Esophagus muscularis mucosa (tissue), 4 donors: ENCODE measurements around the gene CYTH3. TPM values are rescaled to one million over a fixed set of nuclear protein-coding genes. Genes with fewer than 3 reads are reported as not detected.

Experiments used
- DNase-seq: peaks from one replicate; pipeline ENCODE4 v3.0.0-alpha.2; 2017; ENCODE audit errors: extremely low spot score
- H3K27ac ChIP-seq, 4 donors: fragments of 200-600 bp; sonication (generic); replicated peaks in 1 of 4; 1 replicate in 3 of 4; 2 replicates in 1 of 4; pipeline ENCODE4 v1.5.1; 2016 to 2019; ENCODE audit warnings: mild to moderate bottlenecking in 1 of 4
- H3K27me3 ChIP-seq, 4 donors: fragments of 200-600 bp; sonication (generic); one replicate each; pipeline versions ENCODE4 v1.5.1 to v1.6.0; 2016 to 2019
- H3K36me3 ChIP-seq, 4 donors: fragments of 200-600 bp; sonication (generic); one replicate each; pipeline ENCODE4 v1.5.1; 2016 to 2019
- H3K4me1 ChIP-seq, 4 donors: fragments of 200-600 bp; sonication (generic); one replicate each; pipeline ENCODE4 v1.5.1; 2016 to 2019
- H3K4me3 ChIP-seq, 4 donors: fragments of 200-600 bp; sonication (generic); 1 replicate in 2 of 4; 2 replicates in 2 of 4; pipeline ENCODE4 v1.5.1; 2016 to 2019; ENCODE audit warnings: mild to moderate bottlenecking in 4 of 4, moderate library complexity in 1 of 4
- H3K9me3 ChIP-seq, 4 donors: fragments of 200-600 bp; sonication (generic); 1 replicate in 3 of 4; 2 replicates in 1 of 4; pipeline ENCODE4 v1.5.1; 2016 to 2019
- CTCF ChIP-seq, 3 experiments: fragments of 200-600 bp in 2 of 3; fragments of 450-650 bp in 1 of 3; sonication (generic) in 2 of 3; IDR thresholded peaks; one replicate each; pipeline ENCODE4 v1.5.1; 2017 to 2019; ENCODE audit warnings: antibody characterized with exemption in 3 of 3, mild to moderate bottlenecking in 2 of 3, moderate library complexity in 1 of 3
- EP300 ChIP-seq: sonication (generic); formaldehyde crosslinking; IDR thresholded peaks from one replicate; pipeline ENCODE4 v1.6.1; 2017; ENCODE audit warnings: antibody characterized with exemption
- POLR2A ChIP-seq: fragments of 450-650 bp; IDR thresholded peaks from one replicate; pipeline ENCODE4 v1.6.1; 2017; ENCODE audit warnings: antibody characterized with exemption, moderate library complexity, mild to moderate bottlenecking, low read depth
- POLR2AphosphoS5 ChIP-seq, 2 donors: sonication (generic); formaldehyde crosslinking; IDR thresholded peaks; one replicate each; pipeline ENCODE4 v1.6.1; 2017; ENCODE audit warnings: antibody characterized with exemption in 2 of 2
- WGBS: methylation state at CpG from one replicate; pipeline ENCODE4 v1.1.5; 2018; 5-methylcytosine and 5-hydroxymethylcytosine counted together
- intact Hi-C: fragments of 100-400 bp; cut with DNase I; formaldehyde crosslinking; loops from one replicate; pipeline ENCODE4 v1.15.1; 2023
- total RNA-seq, 4 donors: library from RNA; depleted of rRNA; stranded (reverse); fragments of >200 nt; gene quantifications; one replicate each; pipeline versions ENCODE4 v1.1.0 to v1.2.1, GENCODE V29; 2016

The CYTH3 gene
- total RNA-seq, 4 donors from 2014 or later, result 32.0 to 64.6 (median 50.2) TPM

DNA sequence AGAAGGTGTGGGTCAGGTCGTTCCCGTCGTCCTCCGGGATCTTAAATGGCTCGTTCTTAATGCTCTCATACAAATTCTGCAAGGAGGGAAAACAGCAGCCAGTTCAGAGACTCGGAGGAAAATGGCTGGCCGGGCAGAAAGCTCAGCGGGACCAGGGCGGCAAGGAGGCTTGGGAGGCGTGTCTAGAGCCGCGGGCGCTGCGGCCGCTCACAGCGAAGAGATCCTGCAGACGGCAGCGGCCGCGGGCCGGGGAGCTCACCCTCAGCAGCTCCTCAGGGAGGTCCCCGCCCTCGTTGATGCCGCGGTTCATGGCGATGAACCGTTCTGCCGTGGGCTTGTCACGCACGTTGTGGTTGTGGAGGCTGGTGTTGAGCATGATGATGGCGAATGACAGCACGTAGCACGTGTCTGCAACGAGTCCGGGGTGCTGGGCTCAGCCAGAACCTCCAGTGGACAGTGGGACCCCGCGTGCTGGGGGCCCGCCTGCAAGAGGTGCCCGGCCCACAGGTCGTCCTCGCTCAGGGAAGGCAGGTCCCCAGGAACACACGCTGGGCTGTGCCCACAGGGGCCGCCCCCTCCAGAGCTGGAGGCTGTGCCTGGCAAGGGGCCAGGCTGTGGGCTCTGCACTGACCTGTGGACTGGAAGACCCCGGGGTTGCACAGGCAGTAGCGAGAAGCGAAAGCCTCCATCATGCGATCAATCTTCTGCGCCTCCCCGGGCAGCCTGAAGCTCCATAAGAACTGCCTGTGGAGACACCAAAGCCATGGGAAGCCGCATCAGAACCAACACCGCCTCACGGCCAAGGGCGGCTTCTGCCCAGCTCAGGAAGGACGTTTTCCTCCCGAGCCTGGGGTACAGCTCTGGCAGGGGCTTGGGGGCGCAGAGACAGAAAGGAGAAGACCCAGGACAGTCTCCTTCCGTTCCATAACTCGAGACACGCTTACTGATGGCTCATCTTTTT is 101.6 kb downstream of the CYTH3 start:
- DNase-seq, result no peak
- Histone ChIP-seq H3K27ac (no peak overlapping the region), H3K36me3 (peaks cover 9 to 56% (median 44%) of the 10 kb centered on the region in 4 donors), H3K9me3 (no peaks in the 10 kb centered on the region), H3K4me1 (peaks cover 18 to 38% (median 21%) of the 10 kb centered on the region in 4 donors), H3K27me3 (no peaks in the 10 kb centered on the region), H3K4me3 (peak overlapping the region in 1 of 4 donors; percentile 13)
- no peak for TF ChIP-seq CTCF (IDR thresholded peaks at IDR 0.05)
- no peak for TF ChIP-seq EP300
- no peak for TF ChIP-seq POLR2A
- no peak for TF ChIP-seq POLR2AphosphoS5 (IDR thresholded peaks at IDR 0.05)
- WGBS, result 87% methylated on average over 44 of the region's 59 CpGs
- intact Hi-C loops, result no loop called here

DNA sequence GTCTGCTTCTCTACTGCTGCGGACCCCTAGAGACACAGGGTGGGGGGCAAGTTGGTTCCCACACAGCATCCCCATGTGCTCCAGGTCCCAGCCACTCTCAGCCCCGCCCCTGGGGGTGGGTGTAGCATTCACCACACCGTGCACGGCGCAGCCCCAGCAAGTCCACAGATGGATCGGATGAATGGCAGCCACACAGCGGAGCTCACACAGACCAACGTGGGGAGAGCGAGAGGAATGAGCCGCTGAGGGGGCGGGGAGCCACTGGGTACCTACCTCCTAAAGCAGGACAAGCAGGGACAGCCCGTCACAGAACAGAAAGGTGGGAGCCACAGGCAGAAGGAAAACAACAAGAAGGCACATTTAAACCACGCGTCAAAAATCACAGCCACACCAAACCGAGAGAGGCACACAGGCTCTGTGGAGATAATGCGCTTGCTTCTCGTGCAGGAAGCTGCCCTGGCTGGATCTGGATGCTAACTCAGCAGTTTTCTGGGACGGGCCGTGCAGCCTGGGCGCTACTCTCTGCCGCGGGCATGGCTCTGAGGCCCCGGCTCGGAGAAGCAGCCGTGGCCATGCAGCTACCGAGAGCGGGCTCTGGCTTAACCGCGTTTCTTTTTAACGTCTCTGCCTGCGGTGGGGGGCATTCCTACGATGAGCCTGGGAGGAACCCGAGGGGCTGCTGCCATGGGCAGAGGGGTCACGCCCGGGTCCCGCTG is 102.5 kb downstream of the CYTH3 start:
- TF ChIP-seq POLR2AphosphoS5 (IDR thresholded peaks at IDR 0.05), result no peak
- no peak for TF ChIP-seq CTCF (IDR thresholded peaks at IDR 0.05)
- TF ChIP-seq EP300, result no peak
- no peak for TF ChIP-seq POLR2A
- no peak for DNase-seq
- Histone ChIP-seq H3K9me3 (no peaks in the 10 kb centered on the region), H3K27ac (no peak overlapping the region), H3K4me1 (peaks cover 14 to 31% (median 15%) of the 10 kb centered on the region in 4 donors), H3K36me3 (peaks cover 9 to 65% (median 51%) of the 10 kb centered on the region in 4 donors), H3K4me3 (peak overlapping the region in 1 of 4 donors; percentile 13), H3K27me3 (no peaks in the 10 kb centered on the region)
- WGBS, result 93% methylated on average over 35 of the region's 36 CpGs
- intact Hi-C loops, result no loop called here

DNA sequence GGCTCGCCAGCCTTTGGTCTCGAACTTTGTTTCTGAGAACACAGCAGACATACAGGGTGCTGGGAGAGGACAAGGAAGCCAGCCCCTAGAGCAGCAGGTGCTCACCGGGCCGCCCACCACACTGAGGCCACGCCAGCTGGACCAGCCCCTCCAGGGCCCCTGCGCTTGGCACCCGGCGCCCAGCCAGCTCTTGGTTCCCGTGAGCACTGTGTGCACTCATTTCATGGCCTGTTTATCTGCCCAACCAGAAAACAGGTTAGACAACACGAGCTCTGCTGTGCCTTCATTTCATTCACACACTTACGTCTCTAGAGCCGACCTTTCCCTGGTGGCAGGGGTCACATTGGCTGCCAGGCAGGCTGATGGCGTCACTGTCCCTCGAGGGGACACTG is 104.0 kb downstream of the CYTH3 start:
- Histone ChIP-seq H3K9me3 (no peaks in the 10 kb centered on the region), H3K27ac (no peak overlapping the region), H3K4me1 (peaks cover 12 to 31% (median 15%) of the 10 kb centered on the region in 4 donors), H3K4me3 (no peak overlapping the region), H3K36me3 (peaks cover 12 to 75% (median 56%) of the 10 kb centered on the region in 4 donors), H3K27me3 (no peaks in the 10 kb centered on the region)
- WGBS, result 92% methylated on average over 14 of the region's 14 CpGs
- intact Hi-C loops, result no loop called here
- DNase-seq, result no peak
- TF ChIP-seq CTCF (IDR thresholded peaks at IDR 0.05) (no peak), EP300 (no peak), POLR2AphosphoS5 (IDR thresholded peaks at IDR 0.05) (no peak), POLR2A (no peak)

GRCh38 chr7:6167587-6168476 is 104.6 kb downstream of the CYTH3 start:
- no peaks in the 10 kb centered on the region for H3K9me3 ChIP-seq
- intact Hi-C loops, result no loop called here
- 83% methylated on average over 19 of the region's 22 CpGs for WGBS
- H3K27me3 ChIP-seq, result no peaks in the 10 kb centered on the region
- TF ChIP-seq CTCF (IDR thresholded peaks at IDR 0.05), result no peak
- no peak for TF ChIP-seq POLR2A
- no peak for TF ChIP-seq EP300
- no peak for TF ChIP-seq POLR2AphosphoS5 (IDR thresholded peaks at IDR 0.05)
- H3K4me1 ChIP-seq, result peaks cover 12 to 27% (median 17%) of the 10 kb centered on the region in 4 donors
- H3K4me3 ChIP-seq, result no peak overlapping the region
- no peak for DNase-seq
- no peak overlapping the region for H3K27ac ChIP-seq
- peaks cover 12 to 75% (median 56%) of the 10 kb centered on the region in 4 donors for H3K36me3 ChIP-seq
